GM12875 (cell line): Measurements from ENCODE around the gene PPT1.

ENCODE experiments used
- H3K4me3 ChIP-seq: one replicate; pipeline ENCODE4 v1.5.1; 2011; ENCODE audit warnings: low read depth, low read length, control low read depth
- CTCF ChIP-seq: IDR thresholded peaks from 2 replicates; pipeline ENCODE4 v1.5.1; 2011; ENCODE audit warnings: low read depth, mild to moderate bottlenecking, control low read depth, inconsistent platforms, low read length, moderate library complexity, borderline replicate concordance; ENCODE audit not compliant: insufficient read depth

Gene PPT1

GRCh38 chr1:40053138-40053887 is 43.7 kb downstream of the PPT1 start:
- H3K4me3 ChIP-seq, result no peak overlapping the region
- TF ChIP-seq CTCF, result no peak

- H3K4me3 ChIP-seq, result no peak overlapping the region
- TF ChIP-seq CTCF, result no peak
These were observed 46.2 kb downstream of the PPT1 start for GRCh38 chr1:40050863-40051262.

GRCh38 chr1:40049725-40050124 is 47.3 kb downstream of the PPT1 start:
- no peak for TF ChIP-seq CTCF
- no peak overlapping the region for H3K4me3 ChIP-seq

- no peak overlapping the region for H3K4me3 ChIP-seq
- no peak for TF ChIP-seq CTCF
These were observed 49.3 kb downstream of the PPT1 start for GRCh38 chr1:40047769-40048168.

GRCh38 chr1:40047276-40047675 is 49.8 kb downstream of the PPT1 start:
- no peak for TF ChIP-seq CTCF
- no peak overlapping the region for H3K4me3 ChIP-seq

- H3K4me3 ChIP-seq, result no peak overlapping the region
These were observed 51.3 kb downstream of the PPT1 start for GRCh38 chr1:40045766-40046165.

More at GRCh38 chr1:40045766-40046165, 51.3 kb downstream of the PPT1 start:
- TF ChIP-seq CTCF, result no peak
